Astrocyte (in vitro differentiated cells and primary cell): ENCODE measurements around the gene L3MBTL4. TPM values are rescaled to one million over a fixed set of nuclear protein-coding genes. Genes with fewer than 3 reads are reported as not detected.

Source experiments
- DNase-seq: peaks from one replicate; pipeline ENCODE4 v3.0.0-alpha.2; 2010; ENCODE audit warnings: low read depth
- FAIRE-seq: peaks from 2 replicates; lab custom pipeline; 2011; peaks lifted over from hg19 to GRCh38; lab: Jason Lieb, UNC
- H2AFZ ChIP-seq: 2 replicates; pipeline ENCODE4 v1.6.0; 2012; ENCODE audit warnings: low read depth, low read length, inconsistent platforms
- H3K27ac ChIP-seq: 2 replicates; pipeline ENCODE4 v1.5.1; 2011; ENCODE audit warnings: low read depth, low read length, inconsistent platforms
- H3K27me3 ChIP-seq: 2 replicates; pipeline ENCODE4 v1.6.0; 2011; ENCODE audit warnings: low read length, inconsistent platforms; ENCODE audit not compliant: insufficient read depth
- H3K36me3 ChIP-seq: 2 replicates; pipeline ENCODE4 v1.5.1; 2011; ENCODE audit warnings: low read length, inconsistent platforms; ENCODE audit not compliant: insufficient read depth
- H3K4me1 ChIP-seq: 2 replicates; pipeline ENCODE4 v1.5.1; 2011; ENCODE audit warnings: low read length, inconsistent platforms; ENCODE audit not compliant: insufficient read depth
- H3K4me2 ChIP-seq: 2 replicates; pipeline ENCODE4 v1.6.0; 2012; ENCODE audit warnings: low read length, inconsistent platforms
- H3K4me3 ChIP-seq: 2 replicates; pipeline ENCODE4 v1.5.1; 2011; ENCODE audit warnings: low read depth, mild to moderate bottlenecking, low read length, inconsistent platforms; ENCODE audit not compliant: insufficient read depth
- H3K79me2 ChIP-seq: 2 replicates; pipeline ENCODE4 v1.6.0; 2012; ENCODE audit warnings: mild to moderate bottlenecking, low read length, inconsistent platforms; ENCODE audit not compliant: insufficient read depth
- H3K9ac ChIP-seq: 2 replicates; pipeline ENCODE4 v1.6.0; 2012; ENCODE audit warnings: mild to moderate bottlenecking, low read length, inconsistent platforms
- H3K9me3 ChIP-seq: 2 replicates; pipeline ENCODE4 v1.5.1; 2012; ENCODE audit warnings: low read depth, mild to moderate bottlenecking, low read length, inconsistent platforms; ENCODE audit not compliant: insufficient read depth
- H4K20me1 ChIP-seq: 2 replicates; pipeline ENCODE4 v1.6.0; 2012; ENCODE audit warnings: low read length, inconsistent platforms; ENCODE audit not compliant: insufficient read depth
- H3K27ac Mint-ChIP-seq: one replicate; pipeline ENCODE4 v1.8.0; 2021; ENCODE audit warnings: mild to moderate bottlenecking, mixed read lengths; ENCODE audit not compliant: unreplicated experiment
- H3K27me3 Mint-ChIP-seq: one replicate; pipeline ENCODE4 v1.8.0; 2021; ENCODE audit warnings: low read depth, mixed read lengths; ENCODE audit not compliant: unreplicated experiment
- H3K36me3 Mint-ChIP-seq: one replicate; pipeline ENCODE4 v1.8.0; 2021; ENCODE audit warnings: low read depth, mixed read lengths; ENCODE audit not compliant: unreplicated experiment
- H3K4me1 Mint-ChIP-seq: one replicate; pipeline ENCODE4 v1.8.0; 2021; ENCODE audit warnings: low read depth, mixed read lengths; ENCODE audit not compliant: unreplicated experiment
- H3K4me3 Mint-ChIP-seq: one replicate; pipeline ENCODE4 v1.8.0; 2021; ENCODE audit warnings: mild to moderate bottlenecking, moderate library complexity, mixed read lengths; ENCODE audit not compliant: unreplicated experiment
- H3K9me3 Mint-ChIP-seq: one replicate; pipeline ENCODE4 v1.8.0; 2021; ENCODE audit warnings: mild to moderate bottlenecking, mixed read lengths; ENCODE audit not compliant: unreplicated experiment
- CTCF ChIP-seq: IDR thresholded peaks from 2 replicates; pipeline ENCODE4 v1.5.1; 2011; ENCODE audit warnings: low read depth, mild to moderate bottlenecking, inconsistent platforms, low read length, moderate library complexity; ENCODE audit not compliant: insufficient read depth
- EZH2 ChIP-seq: IDR thresholded peaks from 2 replicates; pipeline ENCODE4 v1.6.1; 2012; ENCODE audit warnings: mild to moderate bottlenecking, low read length, inconsistent platforms; ENCODE audit not compliant: insufficient read depth
- total RNA-seq: library from RNA; stranded (reverse); gene quantifications from 2 replicates; pipeline ENCODE4 v1.2.1, GENCODE V29; 2021

L3MBTL4 gene
- total RNA-seq, 1 donor from 2014 or later, result 0.52 TPM

- Histone ChIP-seq H3K27ac (no peak overlapping the region), H3K79me2 (no peaks in the 10 kb centered on the region), H4K20me1 (no peaks in the 10 kb centered on the region), H3K4me1 (no peaks in the 10 kb centered on the region), H3K9ac (no peak overlapping the region), H3K36me3 (no peaks in the 10 kb centered on the region), H2AFZ (no peak overlapping the region), H3K4me2 (no peak overlapping the region), H3K4me3 (no peak overlapping the region), H3K9me3 (no peaks in the 10 kb centered on the region), H3K27me3 (no peaks in the 10 kb centered on the region)
- Mint-ChIP-seq H3K27ac (no peak overlapping the region), H3K4me3 (no peak overlapping the region), H3K4me1 (no peaks in the 10 kb centered on the region), H3K9me3 (peaks cover 2% of the 10 kb centered on the region), H3K36me3 (no peaks in the 10 kb centered on the region), H3K27me3 (no peaks in the 10 kb centered on the region)
- TF ChIP-seq CTCF (no peak), EZH2 (no peak)
- DNase-seq, result no peak
- no peak for FAIRE-seq
Observed at GRCh38 chr18:6113650-6114049, 301.1 kb downstream of the L3MBTL4 start.

- Mint-ChIP-seq H3K27me3 (peaks cover 3% of the 10 kb centered on the region), H3K9me3 (peaks cover 2% of the 10 kb centered on the region), H3K4me3 (no peak overlapping the region), H3K27ac (no peak overlapping the region), H3K36me3 (no peaks in the 10 kb centered on the region), H3K4me1 (no peaks in the 10 kb centered on the region)
- H3K4me2 ChIP-seq, result no peak overlapping the region
- H3K4me1 ChIP-seq, result no peaks in the 10 kb centered on the region
- no peaks in the 10 kb centered on the region for H3K36me3 ChIP-seq
- FAIRE-seq, result no peak
- H3K4me3 ChIP-seq, result no peak overlapping the region
- H4K20me1 ChIP-seq, result no peaks in the 10 kb centered on the region
- no peaks in the 10 kb centered on the region for H3K27me3 ChIP-seq
- no peak overlapping the region for H3K27ac ChIP-seq
- no peak for TF ChIP-seq EZH2
- no peak for TF ChIP-seq CTCF
- DNase-seq, result no peak
- H3K9ac ChIP-seq, result no peak overlapping the region
- no peak overlapping the region for H2AFZ ChIP-seq
- H3K9me3 ChIP-seq, result no peaks in the 10 kb centered on the region
- H3K79me2 ChIP-seq, result no peaks in the 10 kb centered on the region
Observed at GRCh38 chr18:6111726-6112125, 303.0 kb downstream of the L3MBTL4 start.

- Mint-ChIP-seq H3K9me3 (no peaks in the 10 kb centered on the region), H3K4me1 (no peaks in the 10 kb centered on the region), H3K27me3 (peaks cover 3% of the 10 kb centered on the region), H3K27ac (no peak overlapping the region), H3K36me3 (no peaks in the 10 kb centered on the region), H3K4me3 (no peak overlapping the region)
- no peaks in the 10 kb centered on the region for H3K27me3 ChIP-seq
- no peaks in the 10 kb centered on the region for H3K79me2 ChIP-seq
- H3K4me1 ChIP-seq, result no peaks in the 10 kb centered on the region
- H3K9me3 ChIP-seq, result no peaks in the 10 kb centered on the region
- no peak for FAIRE-seq
- no peaks in the 10 kb centered on the region for H3K36me3 ChIP-seq
- no peak for DNase-seq
- no peak overlapping the region for H3K4me3 ChIP-seq
- no peak overlapping the region for H2AFZ ChIP-seq
- H3K27ac ChIP-seq, result no peak overlapping the region
- no peaks in the 10 kb centered on the region for H4K20me1 ChIP-seq
- H3K9ac ChIP-seq, result no peak overlapping the region
- no peak overlapping the region for H3K4me2 ChIP-seq
- TF ChIP-seq CTCF, result no peak
- no peak for TF ChIP-seq EZH2
Observed at GRCh38 chr18:6109743-6110142, 305.0 kb downstream of the L3MBTL4 start.
